H4 (cell line): ENCODE results near the gene FANK1. TPM values are rescaled to one million over a fixed set of nuclear protein-coding genes. Genes with fewer than 3 reads are reported as not detected.
"Not testable (repeated sequence)": the region's sequence is repeated elsewhere in the genome, so short reads cannot be mapped to it uniquely, and the experiment has no call there.

ENCODE experiments used
- DNase-seq: peaks from one replicate; pipeline ENCODE4 v3.0.0-alpha.2; 2015; ENCODE audit warnings: low spot score
- total RNA-seq: library from RNA; depleted of rRNA; stranded (reverse); fragments of >200 nt; shearing (Covaris generic); gene quantifications from 2 replicates; pipeline ENCODE4 v1.2.3, GENCODE V29; 2014

FANK1 gene
- total RNA-seq, 1 experiment from 2014 or later, result 8.4 TPM

GRCh38 chr10:125927265-125927664, 30.9 kb downstream of the FANK1 start:
- not testable (repeated sequence) for DNase-seq

- no peak for DNase-seq
Observed at GRCh38 chr10:125928928-125929585, 32.7 kb downstream of the FANK1 start.

GRCh38 chr10:125929618-125930017, 33.3 kb downstream of the FANK1 start:
- no peak for DNase-seq

- DNase-seq, result no peak
Observed at GRCh38 chr10:125933693-125934092, 37.3 kb downstream of the FANK1 start.

- DNase-seq, result no peak
Observed at GRCh38 chr10:125936331-125936730, 40.0 kb downstream of the FANK1 start.

- no peak for DNase-seq
Observed at GRCh38 chr10:125940515-125940914, 44.2 kb downstream of the FANK1 start.

- DNase-seq, result no peak
Observed at GRCh38 chr10:125951290-125951689, 54.9 kb downstream of the FANK1 start.

GRCh38 chr10:125953778-125954385, 57.5 kb downstream of the FANK1 start:
- DNase-seq, result peak; percentile 19

- no peak for DNase-seq
Observed at GRCh38 chr10:125955766-125956165, 59.4 kb downstream of the FANK1 start.

- no peak for DNase-seq
Observed at GRCh38 chr10:125961743-125962142, 65.4 kb downstream of the FANK1 start.

GRCh38 chr10:125962200-125962599, 65.8 kb downstream of the FANK1 start:
- DNase-seq, result no peak

GRCh38 chr10:125964558-125964957, 68.2 kb downstream of the FANK1 start:
- no peak for DNase-seq

- no peak for DNase-seq
Observed at GRCh38 chr10:125967533-125967932, 71.2 kb downstream of the FANK1 start.

- not testable (repeated sequence) for DNase-seq
Observed at GRCh38 chr10:125970077-125970630, 73.8 kb downstream of the FANK1 start.

- no peak for DNase-seq
Observed at GRCh38 chr10:125976960-125977605, 80.7 kb downstream of the FANK1 start.

GRCh38 chr10:125979976-125980375, 83.6 kb downstream of the FANK1 start:
- no peak for DNase-seq

- DNase-seq, result no peak
Observed at GRCh38 chr10:125980521-125981035, 84.2 kb downstream of the FANK1 start.

GRCh38 chr10:125982260-125982948, 86.0 kb downstream of the FANK1 start:
- DNase-seq, result peak; percentile 75

- DNase-seq, result no peak
Observed at GRCh38 chr10:125983161-125983560, 86.8 kb downstream of the FANK1 start.

GRCh38 chr10:125983656-125984055, 87.3 kb downstream of the FANK1 start:
- no peak for DNase-seq

- no peak for DNase-seq
Observed at GRCh38 chr10:125984346-125984745, 88.0 kb downstream of the FANK1 start.
